B cell (primary cell): ENCODE measurements around the gene USP20. TPM values are rescaled to one million over a fixed set of nuclear protein-coding genes. Genes with fewer than 3 reads are reported as not detected.

ENCODE experiments used
- ATAC-seq: fragments of 200-7000 bp; cut with Tn5 transposase; one replicate; pipeline ENCODE4 v1.10.0; 2021; ENCODE audit warnings: low read depth, mild to moderate bottlenecking, moderate number of reproducible peaks, moderate library complexity
- CTCF ChIA-PET: fragments of 350-600 bp; sonication (Branson Sonifier 250); formaldehyde crosslinking; loops from one replicate; lab custom pipeline; 2021; ENCODE audit warnings: antibody characterized with exemption, inconsistent platforms; lab: Charles Lee
- POLR2A ChIA-PET: fragments of 350-600 bp; sonication (Branson Sonifier 250); formaldehyde crosslinking; loops from one replicate; lab custom pipeline; 2021; ENCODE audit warnings: antibody characterized with exemption; lab: Charles Lee
- DNase-seq: peaks from one replicate; pipeline ENCODE4 v3.0.0; 2013
- H2AFZ ChIP-seq: 2 replicates; pipeline ENCODE4 v1.6.1; 2012; ENCODE audit warnings: mild to moderate bottlenecking, low read depth, low read length; ENCODE audit not compliant: insufficient read depth, poor library complexity, severe bottlenecking
- H3K27ac ChIP-seq, 2 donors: 1 replicate in 1 of 2; 2 replicates in 1 of 2; pipeline ENCODE4 v1.5.1; 2012 to 2013; ENCODE audit warnings: low read length in 2 of 2, mild to moderate bottlenecking in 2 of 2, moderate library complexity in 1 of 2
- H3K27me3 ChIP-seq, 4 experiments: fragments of 200-600 bp in 1 of 4; sonication (generic) in 1 of 4; replicated peaks in 1 of 4; 1 replicate in 2 of 4; 2 replicates in 2 of 4; pipeline versions ENCODE4 v1.6.1 to v1.7.0; 2013 to 2016; ENCODE audit warnings: low read length in 3 of 4, mild to moderate bottlenecking in 2 of 4, mixed read lengths in 1 of 4, moderate library complexity in 1 of 4; ENCODE audit not compliant: insufficient read depth in 4 of 4, control insufficient read depth in 3 of 4; ENCODE audit errors: control extremely low read depth in 1 of 4
- H3K36me3 ChIP-seq, 2 experiments: replicated peaks in 1 of 2; 1 replicate in 1 of 2; 2 replicates in 1 of 2; pipeline versions ENCODE4 v1.6.1 to v1.7.1; 2013; ENCODE audit warnings: low read length in 1 of 2; ENCODE audit not compliant: insufficient read depth in 2 of 2, control insufficient read depth in 1 of 2; ENCODE audit errors: control extremely low read depth in 1 of 2, extremely low read depth in 1 of 2
- H3K4me1 ChIP-seq, 2 donors: fragments of 200-600 bp in 1 of 2; sonication (generic) in 1 of 2; 1 replicate in 1 of 2; 2 replicates in 1 of 2; pipeline versions ENCODE4 v1.5.1 to v1.6.1; 2013 to 2017; ENCODE audit warnings: low read length in 2 of 2; ENCODE audit not compliant: control insufficient read depth in 2 of 2, insufficient read depth in 2 of 2
- H3K4me2 ChIP-seq: replicated peaks from 2 replicates; pipeline ENCODE3; 2012; ENCODE audit warnings: mild to moderate bottlenecking, low read depth, low read length; ENCODE audit not compliant: poor library complexity, severe bottlenecking
- H3K4me3 ChIP-seq, 5 experiments: fragments of 200-600 bp in 1 of 5; sonication (generic) in 1 of 5; 1 replicate in 3 of 5; 2 replicates in 2 of 5; pipeline versions ENCODE4 v1.5.1 to v1.7.0; 2011 to 2016; ENCODE audit warnings: low read length in 4 of 5, mild to moderate bottlenecking in 4 of 5, low read depth in 2 of 5, control low read depth in 1 of 5, moderate library complexity in 1 of 5; ENCODE audit not compliant: insufficient read depth in 1 of 5; ENCODE audit errors: control extremely low read depth in 1 of 5, extremely low read depth in 1 of 5
- H3K79me2 ChIP-seq: fragments of 200-600 bp; sonication (generic); one replicate; pipeline ENCODE4 v1.6.0; 2016; ENCODE audit warnings: low read length; ENCODE audit not compliant: control insufficient read depth, insufficient read depth
- H3K9ac ChIP-seq: fragments of 200-600 bp; sonication (generic); 2 replicates; pipeline ENCODE4 v1.6.1; 2017; ENCODE audit warnings: mild to moderate bottlenecking, low read length, moderate library complexity
- H3K9me3 ChIP-seq, 3 donors: one replicate each; pipeline versions ENCODE4 v1.6.1 to v1.7.1; 2013; ENCODE audit warnings: low read length in 2 of 3; ENCODE audit not compliant: control insufficient read depth in 2 of 3, insufficient read depth in 1 of 3; ENCODE audit errors: control extremely low read depth in 1 of 3
- H4K20me1 ChIP-seq: 2 replicates; pipeline ENCODE4 v1.6.0; 2012; ENCODE audit warnings: mild to moderate bottlenecking, low read length; ENCODE audit not compliant: insufficient read depth, control insufficient read depth, poor library complexity, severe bottlenecking
- H3K27ac Mint-ChIP-seq: one replicate; pipeline ENCODE4 v1.8.0; 2021; ENCODE audit warnings: mixed read lengths
- H3K27me3 Mint-ChIP-seq: one replicate; pipeline ENCODE4 v1.8.0; 2021; ENCODE audit warnings: mixed read lengths
- H3K4me1 Mint-ChIP-seq: one replicate; pipeline ENCODE4 v1.8.0; 2021; ENCODE audit warnings: mixed read lengths
- H3K4me3 Mint-ChIP-seq: one replicate; pipeline ENCODE4 v1.8.0; 2021; ENCODE audit warnings: mixed read lengths
- H3K9me3 Mint-ChIP-seq: one replicate; pipeline ENCODE4 v1.8.0; 2022; ENCODE audit warnings: mixed read lengths; ENCODE audit not compliant: insufficient read depth
- CTCF ChIP-seq: fragments of 200-600 bp; IDR thresholded peaks from one replicate; pipeline ENCODE4 v1.8.0; 2022; ENCODE audit warnings: antibody characterized with exemption, mild to moderate bottlenecking
- EZH2 ChIP-seq: IDR thresholded peaks from 2 replicates; pipeline ENCODE4 v1.6.1; 2012; ENCODE audit warnings: borderline replicate concordance, low read depth, mild to moderate bottlenecking, moderate library complexity, low read length; ENCODE audit not compliant: insufficient read depth, poor library complexity, severe bottlenecking
- WGBS: methylation state at CpG from one replicate; pipeline ENCODE4 v1.1.5; 2013; ENCODE audit warnings: missing lambda C conversion rate; ENCODE audit not compliant: insufficient coverage; 5-methylcytosine and 5-hydroxymethylcytosine counted together
- intact Hi-C: fragments of 100-400 bp; cut with micrococcal nuclease; formaldehyde crosslinking; loops from one replicate; pipeline ENCODE4 v1.10.0; 2022
- polyA plus RNA-seq: library from polyadenylated mRNA; depleted of rRNA; stranded (reverse); fragments of >200 nt; gene quantifications from 2 replicates; pipeline ENCODE4 v1.2.3, GENCODE V29; 2012
- total RNA-seq, 2 donors: library from RNA; stranded (reverse); fragments of 120-200 nt in 1 of 2; gene quantifications; 1 replicate in 1 of 2; 2 replicates in 1 of 2; pipeline versions ENCODE4 v1.2.3 to v1.2.4, GENCODE V29; 2013 to 2022

The USP20 gene
- total and polyA plus RNA-seq, 2 donors (not counting 1 experiment from before 2014, with no cell fraction given) = 49.5 to 72.6 TPM

GRCh38 chr9:129850821-129851550 is 15.7 kb downstream of the USP20 start:
- H3K4me2 ChIP-seq = no peak overlapping the region
- peaks cover 0 to 49% of the 10 kb centered on the region in 2 experiments for H3K36me3 ChIP-seq
- H3K9me3 ChIP-seq = no peaks in the 10 kb centered on the region
- peaks cover 35% of the 10 kb centered on the region for H3K79me2 ChIP-seq
- H2AFZ ChIP-seq = no peak overlapping the region
- DNase-seq (no peak), ATAC-seq (no peak)
- no peaks in the 10 kb centered on the region for H3K9me3 Mint-ChIP-seq
- no peaks in the 10 kb centered on the region for H3K4me1 ChIP-seq
- no peak overlapping the region for H3K4me3 Mint-ChIP-seq
- intact Hi-C loops = no loop called here
- H3K27ac ChIP-seq = no peak overlapping the region
- CTCF ChIA-PET = interaction anchor here (0.7 to 1.4 kb wide), 2 partner anchors 156 to 719 kb away, joined by 3 to 5 read pairs; no protein-coding TSS in a partner anchor
- no peaks in the 10 kb centered on the region for H3K4me1 Mint-ChIP-seq
- no peak for TF ChIP-seq CTCF
- no peak for TF ChIP-seq EZH2
- no peaks in the 10 kb centered on the region for H3K27me3 ChIP-seq
- H4K20me1 ChIP-seq = no peaks in the 10 kb centered on the region
- POLR2A ChIA-PET = no interaction called here
- H3K9ac ChIP-seq = no peak overlapping the region
- WGBS = 98% methylated on average over 4 of the region's 6 CpGs
- H3K4me3 ChIP-seq = no peak overlapping the region
- no peak overlapping the region for H3K27ac Mint-ChIP-seq
- H3K27me3 Mint-ChIP-seq = no peaks in the 10 kb centered on the region

- no peak for DNase-seq
- CTCF ChIA-PET = no interaction called here
- no peaks in the 10 kb centered on the region for H3K4me1 ChIP-seq
- 94% methylated on average over 5 of the region's 5 CpGs for whole genome bisulfite sequencing
- Mint-ChIP-seq H3K4me1 (no peaks in the 10 kb centered on the region), H3K27ac (no peak overlapping the region), H3K9me3 (no peaks in the 10 kb centered on the region), H3K4me3 (no peak overlapping the region), H3K27me3 (no peaks in the 10 kb centered on the region)
- no peak overlapping the region for H3K9ac ChIP-seq
- no peak for ATAC-seq
- peaks cover 0 to 56% of the 10 kb centered on the region in 2 experiments for H3K36me3 ChIP-seq
- no peaks in the 10 kb centered on the region for H3K27me3 ChIP-seq
- no peak overlapping the region for H3K4me2 ChIP-seq
- H3K79me2 ChIP-seq = peaks cover 32% of the 10 kb centered on the region
- no peak overlapping the region for H2AFZ ChIP-seq
- H3K9me3 ChIP-seq = no peaks in the 10 kb centered on the region
- no peak overlapping the region for H3K27ac ChIP-seq
- no peak for TF ChIP-seq CTCF
- TF ChIP-seq EZH2 = no peak
- POLR2A ChIA-PET = no interaction called here
- no peaks in the 10 kb centered on the region for H4K20me1 ChIP-seq
- intact Hi-C loops = no loop called here
- no peak overlapping the region for H3K4me3 ChIP-seq
These were observed 16.6 kb downstream of the USP20 start for GRCh38 chr9:129851821-129852220.
